Stimulated activated CD8-positive, alpha-beta memory T cell treated with anti-CD3 and anti-CD28 coated beads, Interleukin-12 subunit alpha, Interleukin-12 subunit beta, amount 100 ng/mL, for 1 hour (primary cell): ENCODE data around the gene BAZ2B.

Experiments
- DNase-seq: peaks from one replicate; pipeline ENCODE4 v3.0.0-alpha.2; 2020; ENCODE audit warnings: low read depth

The BAZ2B gene

DNA sequence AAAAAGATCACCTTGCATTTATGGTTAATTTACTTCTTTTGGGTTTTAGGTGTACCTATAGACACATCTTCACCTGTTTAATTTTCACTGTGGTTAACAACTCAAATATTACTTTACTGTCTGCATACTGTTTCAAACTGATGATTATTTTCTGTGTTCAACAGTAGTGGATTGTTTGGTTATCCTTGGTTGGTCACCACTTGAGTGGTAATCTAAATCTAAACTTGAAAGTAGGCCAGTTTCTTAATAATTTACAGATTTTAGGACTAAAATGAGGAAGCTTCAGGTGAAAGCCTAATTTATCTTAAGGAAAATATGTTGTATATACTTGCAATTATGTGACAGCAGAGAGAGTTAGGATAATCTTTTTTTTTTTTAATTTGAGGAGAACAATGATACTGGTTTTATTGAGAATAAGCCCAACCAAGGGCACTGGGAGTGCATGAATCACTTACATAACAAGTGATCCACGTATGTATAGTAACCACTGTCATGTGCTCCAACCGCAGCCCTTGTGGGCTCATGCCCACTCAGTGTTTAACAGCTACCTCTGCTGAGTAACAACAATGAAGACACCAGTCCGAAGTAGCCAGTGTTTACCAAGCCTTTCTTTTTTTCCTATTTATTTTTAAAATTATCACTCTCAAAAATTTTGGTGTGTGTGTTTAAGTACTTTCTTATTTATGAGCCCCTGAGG is 298.8 kb downstream of the BAZ2B start:
- no peak for DNase-seq

DNA sequence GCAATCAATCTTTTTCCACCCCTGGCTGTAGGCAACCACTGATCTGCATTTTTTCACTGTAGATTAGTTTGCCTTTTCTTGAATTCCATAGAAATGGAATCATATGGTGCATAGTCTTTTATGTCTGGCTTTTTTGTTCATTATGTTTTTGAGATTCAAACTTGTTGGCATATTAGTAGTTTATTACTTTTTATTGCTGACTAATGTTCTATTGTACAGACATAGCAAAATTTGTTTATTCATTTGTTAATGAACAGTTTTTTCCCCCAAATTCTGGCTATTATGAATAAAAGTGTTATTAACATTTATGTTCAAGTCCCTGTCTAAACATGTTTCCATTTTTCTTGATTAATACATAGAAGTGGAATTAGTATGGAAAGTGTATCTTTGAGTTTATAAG is 308.4 kb downstream of the BAZ2B start:
- no peak for DNase-seq

DNA sequence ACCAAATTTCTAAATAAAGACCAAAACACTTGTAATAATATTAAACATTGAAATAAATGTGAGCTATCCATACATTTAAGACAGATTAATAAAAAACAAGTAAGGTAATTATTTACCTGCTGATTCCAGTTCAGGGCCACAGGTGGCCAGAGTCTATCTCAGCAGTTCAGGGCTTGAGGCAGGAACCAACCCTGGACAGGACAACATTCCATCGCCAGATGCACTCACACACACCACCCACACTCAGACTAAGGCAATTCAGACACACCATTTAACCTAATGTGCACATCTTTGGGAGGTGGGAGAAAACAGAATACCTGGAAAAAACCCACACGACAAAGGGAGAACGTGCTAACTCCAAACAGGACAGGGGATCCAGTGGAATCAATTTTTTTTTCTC is 315.8 kb downstream of the BAZ2B start:
- no peak for DNase-seq

DNA sequence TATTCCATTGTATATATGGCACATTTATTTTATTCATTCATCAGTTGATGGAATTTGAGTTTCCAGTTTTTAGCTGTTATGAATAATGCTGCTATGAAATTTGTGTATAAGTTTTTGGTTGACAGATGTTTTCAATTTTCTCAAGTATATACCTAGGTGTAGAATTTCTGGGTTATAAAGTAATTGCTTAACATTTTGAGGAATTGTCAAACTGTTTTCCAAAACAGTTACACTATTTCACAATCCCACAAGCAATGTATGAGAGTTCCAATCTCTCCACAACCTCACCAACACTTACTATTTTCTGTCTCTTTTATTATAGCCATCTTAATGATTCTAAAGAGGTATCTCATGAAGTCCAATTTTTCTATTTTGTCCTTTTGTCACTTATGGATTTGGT is 317.4 kb downstream of the BAZ2B start:
- DNase-seq, result no peak

DNA sequence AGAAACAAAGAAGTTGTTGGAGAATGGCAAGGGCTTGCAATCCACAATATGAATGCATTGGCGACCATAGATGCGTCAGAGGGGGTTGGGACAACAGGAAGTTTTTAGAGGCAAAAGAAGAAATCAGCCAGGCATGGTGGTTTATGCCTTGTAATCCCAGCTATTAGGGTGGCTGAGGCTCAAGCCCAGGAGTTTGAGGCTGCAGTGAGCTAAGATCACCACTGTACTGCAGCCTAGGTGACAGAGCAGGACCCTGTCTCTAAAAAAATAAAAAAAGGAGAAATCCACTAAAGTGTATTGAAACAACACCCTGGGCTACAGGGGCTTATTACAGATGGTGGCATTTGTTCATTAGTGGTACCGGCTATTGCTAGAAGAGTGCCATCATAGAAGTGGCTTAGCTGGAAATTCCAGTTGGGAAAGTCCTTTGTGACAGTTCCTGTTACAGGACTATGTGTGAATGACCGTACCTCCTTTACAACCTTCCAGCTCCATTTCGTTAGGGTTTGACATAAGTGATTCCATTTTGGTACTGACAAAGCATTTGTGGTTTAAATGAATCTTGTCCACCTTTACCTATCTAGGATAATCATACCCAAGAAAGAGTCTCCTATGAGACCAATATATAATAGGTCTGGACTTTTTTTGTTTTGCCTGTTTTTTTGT is 319.2 kb downstream of the BAZ2B start:
- no peak for DNase-seq

DNA sequence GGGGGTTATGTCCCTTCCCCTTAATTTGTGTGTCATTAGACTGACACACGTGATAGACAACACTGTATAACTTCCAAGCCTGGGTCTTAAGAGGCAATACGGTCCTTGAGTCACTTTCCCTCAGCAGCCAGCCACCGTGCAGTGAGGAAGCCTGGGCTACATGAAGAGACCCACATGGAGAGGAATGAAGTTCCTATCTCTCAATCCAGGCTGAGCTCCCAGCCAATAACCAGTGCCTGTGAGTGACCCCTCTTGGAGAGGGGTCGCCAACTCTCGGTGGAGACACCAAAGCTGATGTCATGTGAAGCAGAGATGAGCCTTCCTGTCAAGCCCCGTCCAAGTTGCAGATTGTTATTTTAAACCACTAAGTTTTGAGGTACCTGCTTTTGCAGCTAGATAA is 324.2 kb downstream of the BAZ2B start:
- no peak for DNase-seq

DNA sequence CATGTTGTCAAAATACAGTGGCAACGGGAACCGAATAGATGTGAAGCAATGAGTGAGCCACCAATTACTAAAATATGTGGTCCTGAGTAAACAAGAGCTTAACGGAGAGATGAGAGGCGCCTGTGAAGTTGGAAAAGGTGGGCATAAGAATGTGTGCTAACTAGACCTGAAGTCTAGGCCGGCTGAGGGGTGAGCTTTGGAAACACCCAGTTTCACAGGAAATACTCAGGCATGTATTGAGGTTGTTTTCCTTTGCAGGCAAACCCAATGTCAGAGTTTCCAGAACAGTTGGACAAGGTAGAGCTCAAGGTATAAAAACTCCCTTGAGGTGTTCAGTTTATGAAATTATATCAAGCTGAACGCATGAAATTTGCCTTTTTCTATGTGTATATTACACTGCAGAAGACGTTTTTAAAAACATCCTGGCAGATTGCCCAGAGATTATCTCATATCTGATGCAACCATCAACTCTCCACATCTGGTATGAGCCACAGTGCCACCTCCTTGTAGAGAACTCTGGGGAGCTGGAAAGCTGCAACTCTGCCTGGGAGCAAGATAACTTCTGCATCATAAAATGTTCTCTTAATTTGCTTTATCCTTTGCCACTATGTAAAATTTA is 325.9 kb downstream of the BAZ2B start:
- DNase-seq, result no peak

DNA sequence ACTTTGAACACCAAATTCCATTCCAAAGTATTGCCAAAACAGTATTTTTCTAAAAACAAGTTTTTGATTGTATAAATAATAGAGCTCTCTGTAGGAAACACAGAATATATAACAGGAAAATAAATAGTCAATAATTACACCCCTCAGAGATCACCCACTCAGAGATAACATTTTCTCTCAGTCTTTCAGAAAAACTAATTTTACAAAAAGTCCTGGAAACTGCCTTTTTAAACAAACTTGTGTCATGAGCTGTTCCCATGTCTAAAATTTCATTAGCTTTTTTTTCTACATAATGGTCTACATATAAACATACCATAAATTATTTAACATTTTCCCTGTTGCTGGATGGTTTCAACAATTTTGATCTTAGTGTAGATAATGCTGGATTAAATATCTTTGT is 328.6 kb downstream of the BAZ2B start:
- no peak for DNase-seq

DNA sequence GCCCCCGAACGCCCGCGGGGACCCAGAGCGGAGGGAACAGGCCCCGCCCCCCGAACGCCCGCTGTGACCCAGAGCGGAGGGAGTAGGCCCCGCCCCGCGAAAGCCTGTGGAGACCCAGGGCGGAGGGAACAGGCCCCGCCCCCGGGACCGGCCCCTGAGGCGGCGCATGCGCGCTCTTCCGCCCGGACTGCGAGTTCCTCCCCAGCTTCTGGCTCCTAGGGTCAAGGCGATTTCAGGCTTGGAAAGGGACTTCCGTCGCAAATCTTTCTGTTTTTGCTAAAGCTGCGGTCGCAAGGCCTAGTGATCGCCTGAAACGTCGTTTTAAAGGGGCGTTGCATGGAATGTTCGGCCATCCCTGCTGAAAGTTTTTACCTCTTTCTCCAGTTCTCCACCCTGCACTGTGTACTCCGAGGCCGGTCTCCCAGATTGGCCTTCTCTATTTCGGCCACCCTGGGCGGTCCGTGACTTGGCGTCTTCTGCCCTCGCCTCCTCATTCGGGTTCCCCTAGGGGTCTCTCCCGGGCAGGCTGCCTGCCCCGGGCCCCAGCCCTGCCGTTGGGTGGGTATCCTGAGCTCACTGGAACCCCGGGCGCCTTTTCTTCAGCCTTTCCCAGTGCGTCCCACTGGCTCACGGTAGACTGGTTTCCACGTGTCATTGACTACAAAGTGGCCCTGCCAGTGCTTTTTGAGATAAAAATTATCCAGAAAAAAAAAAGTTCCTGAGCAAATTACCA is 329.5 kb downstream of the BAZ2B start:
- DNase-seq, result peak; percentile 95

DNA sequence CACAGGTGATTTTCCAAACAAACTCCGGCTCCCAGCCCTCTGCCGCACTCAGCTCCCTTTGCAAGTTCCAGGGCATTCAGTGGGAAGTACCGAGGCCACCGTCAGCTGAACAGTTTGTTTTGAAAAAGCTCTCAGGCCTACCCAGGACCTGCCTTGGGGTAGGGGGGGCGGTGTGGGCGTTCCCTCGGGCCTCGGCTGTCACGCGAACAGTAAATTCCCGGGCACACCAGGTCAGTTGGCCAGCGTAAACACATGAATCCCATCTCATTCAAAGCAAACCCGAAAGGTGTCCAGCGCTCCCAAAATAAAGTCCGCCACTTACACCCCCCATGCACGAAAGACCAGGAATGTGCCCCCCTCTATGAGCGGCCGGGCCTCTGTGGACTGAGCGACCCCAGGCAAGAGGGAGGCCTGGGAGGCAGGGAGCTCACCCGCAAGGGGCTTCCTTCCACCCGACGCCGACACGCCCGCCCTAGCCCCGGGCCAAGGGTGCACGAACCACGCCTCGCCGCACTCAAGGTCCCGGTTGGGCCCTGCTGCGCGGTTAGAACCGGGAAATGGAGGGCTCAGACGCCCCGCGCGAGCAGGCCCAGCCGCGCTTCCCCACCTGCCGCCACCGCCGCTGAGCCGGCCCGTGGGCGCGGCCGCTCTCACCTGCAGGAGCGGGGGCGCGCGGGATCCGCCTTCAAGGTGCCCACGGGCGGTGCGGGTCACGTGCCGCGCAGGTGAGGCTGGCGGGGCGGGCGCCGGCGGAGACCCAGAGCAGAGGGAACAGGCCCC is 330.2 kb downstream of the BAZ2B start, which contains the start of gene WDSUB1:
TSS of gene WDSUB1 (minus strand) at position 775 of the 780 bp plus-strand sequence. CDS start 3,634 bp downstream, outside the sequence.
- no peak for DNase-seq

DNA sequence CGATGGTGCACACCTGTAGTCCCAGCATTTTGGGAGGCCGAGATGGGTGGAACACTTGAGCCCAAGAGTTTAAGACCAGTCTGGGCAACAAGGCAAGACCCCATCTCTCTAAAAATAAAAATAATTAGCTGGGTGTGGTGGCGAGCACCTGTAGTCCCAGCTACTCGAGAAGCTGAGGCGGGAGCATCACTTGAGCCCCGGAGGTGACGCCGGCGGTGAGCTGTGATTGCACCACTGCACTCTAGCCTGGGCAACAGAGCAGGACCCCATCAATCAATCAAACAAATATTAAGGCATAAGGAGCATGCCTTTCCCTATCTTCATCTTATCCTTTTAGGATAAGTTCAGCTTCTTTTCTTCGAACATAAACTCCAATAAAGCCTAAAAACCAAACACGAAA is 330.9 kb downstream of the BAZ2B start:
- DNase-seq, result no peak

DNA sequence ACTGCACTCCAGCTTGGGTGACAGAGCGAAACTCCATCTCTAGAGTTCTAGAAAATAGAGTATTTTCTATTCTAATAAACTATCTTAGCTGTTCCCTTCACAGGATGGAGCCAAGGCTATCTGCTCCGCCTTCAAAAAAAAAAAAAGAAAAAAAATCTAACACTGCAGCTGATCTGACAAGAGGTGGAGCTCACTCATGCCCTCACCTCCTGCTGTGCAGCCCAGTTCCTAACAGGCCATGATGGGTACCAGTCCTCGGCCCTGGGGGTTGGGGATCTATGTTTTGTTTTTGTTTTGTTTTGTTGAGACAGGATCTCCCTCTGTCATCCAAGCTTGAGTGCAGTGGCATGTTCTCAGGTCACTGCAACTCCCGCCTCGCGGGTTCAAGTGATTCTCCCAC is 332.8 kb downstream of the BAZ2B start:
- no peak for DNase-seq

DNA sequence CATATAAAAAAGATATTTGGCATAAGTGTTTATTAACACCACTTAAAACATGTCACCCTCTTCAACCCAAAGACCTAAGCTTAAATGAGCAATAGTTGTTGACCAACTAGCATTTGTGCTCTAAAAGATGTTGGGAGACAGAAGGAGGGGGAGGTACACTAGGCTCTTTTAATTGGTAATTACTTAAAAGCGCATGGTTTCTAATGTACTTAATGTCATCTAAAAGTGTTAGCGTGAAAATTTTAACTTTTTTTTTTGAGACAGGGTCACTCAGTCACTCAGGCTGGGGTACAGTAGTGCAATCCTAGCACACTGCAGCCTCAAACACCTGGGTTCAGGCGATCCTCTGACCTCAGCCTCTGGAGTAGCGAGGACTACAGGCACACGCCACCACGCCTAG is 335.3 kb downstream of the BAZ2B start:
- no peak for DNase-seq

DNA sequence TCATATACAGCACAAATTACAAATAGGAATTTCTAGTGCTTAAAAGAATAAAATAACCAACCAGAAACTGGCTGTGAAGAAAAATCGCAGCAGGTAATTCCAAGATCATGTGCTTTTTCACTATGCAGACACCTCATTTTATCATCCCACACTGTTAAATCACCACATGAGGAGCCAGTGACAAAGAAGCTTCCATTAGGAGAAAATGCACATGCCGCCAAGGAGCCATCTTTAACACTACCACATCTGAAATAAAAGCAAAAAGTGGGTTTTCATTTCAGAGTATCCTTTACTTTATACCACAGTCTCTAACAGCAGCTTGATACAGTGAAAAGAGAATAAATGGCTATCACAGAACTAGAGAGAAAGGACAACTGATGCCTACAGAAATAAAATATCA is 336.6 kb downstream of the BAZ2B start:
- DNase-seq, result no peak

DNA sequence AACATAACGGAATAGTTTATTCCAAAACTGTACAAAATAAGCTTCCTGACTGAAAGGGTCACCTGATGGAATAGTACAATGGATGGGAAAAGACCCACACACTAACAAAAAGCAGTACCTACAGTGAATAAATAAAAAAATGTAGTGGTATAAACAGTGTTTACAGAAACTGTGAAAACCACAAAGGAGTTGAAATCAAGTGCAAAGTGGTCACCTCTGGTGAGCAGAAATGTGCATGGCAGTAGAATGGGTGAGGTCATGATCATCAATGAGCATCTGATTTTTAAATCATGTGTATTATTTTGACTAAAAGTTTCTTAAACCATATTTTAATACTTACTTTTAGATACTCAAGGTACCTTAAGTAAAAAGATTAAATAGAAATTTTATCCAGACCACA is 341.2 kb downstream of the BAZ2B start:
- no peak for DNase-seq

DNA sequence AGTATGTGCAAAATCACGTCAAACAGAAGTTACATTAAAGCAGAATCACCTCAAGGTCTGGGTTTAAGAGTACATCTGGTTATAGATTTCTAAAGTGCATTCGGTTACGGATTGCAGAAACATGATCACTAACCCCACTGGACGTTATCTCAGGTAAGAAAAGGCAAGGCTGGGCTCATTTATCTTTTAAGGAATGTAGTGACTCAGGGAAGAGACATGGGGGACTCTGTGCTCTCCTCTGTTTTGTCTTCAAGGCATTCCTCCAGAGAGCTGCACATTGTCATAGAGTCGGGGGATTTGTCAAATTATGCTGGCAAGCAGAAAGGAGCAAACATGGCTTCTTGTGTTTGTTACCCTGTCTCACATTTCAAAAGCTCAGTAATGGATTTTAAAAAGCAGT is 344.2 kb downstream of the BAZ2B start:
- DNase-seq, result no peak

DNA sequence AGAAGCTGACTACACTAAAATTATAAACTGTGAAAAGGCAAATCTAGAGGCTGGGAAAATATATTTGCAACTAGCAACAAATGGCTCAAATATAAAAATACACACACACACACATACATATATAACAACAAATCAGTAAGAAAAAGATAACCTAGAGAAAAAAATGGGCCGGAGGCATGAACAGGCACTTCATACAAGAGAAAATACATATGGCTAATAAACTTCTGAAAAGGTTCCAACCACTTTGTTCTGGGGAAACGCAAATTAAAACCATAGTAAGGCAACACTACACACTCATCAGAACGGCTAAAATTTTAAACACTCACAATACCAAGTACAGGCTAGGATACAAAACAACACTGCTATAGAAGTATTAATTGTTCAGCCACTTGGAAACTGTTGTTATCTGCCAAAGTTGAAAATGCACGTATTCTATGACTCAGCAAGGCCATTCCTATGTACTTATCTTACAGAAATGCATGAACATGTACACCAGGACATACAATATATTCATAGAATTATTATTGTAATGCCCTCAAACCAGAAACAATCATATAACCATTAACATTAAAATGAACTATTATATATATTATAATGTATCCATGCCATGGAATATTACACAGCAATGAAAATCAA is 345.5 kb downstream of the BAZ2B start:
- no peak for DNase-seq
